Activated CD8-positive, alpha-beta memory T cell treated with anti-CD3 and anti-CD28 coated beads, Interleukin-2, amount 50 U/mL, for 1 hour (primary cell): Measurements from ENCODE around the gene SLC17A7.
"Not testable (repeated sequence)": the region's sequence is repeated elsewhere in the genome, so short reads cannot be mapped to it uniquely, and the experiment has no call there.

ENCODE experiments used
- DNase-seq: peaks from one replicate; pipeline ENCODE4 v3.0.0-alpha.2; 2020; ENCODE audit errors: extremely low read depth

The SLC17A7 gene

GRCh38 chr19:49441210-49441959 is at the start of gene SLC17A7:
SLC17A7 (minus strand) TSS chr19:49441527; CDS start chr19:49441379, 148 bp downstream.
- DNase-seq = no peak

- no peak for DNase-seq
Observed at GRCh38 chr19:49490287-49491029, 49.1 kb upstream of the SLC17A7 start.

GRCh38 chr19:49489601-49490167 is 48.4 kb upstream of the SLC17A7 start:
- no peak for DNase-seq

- DNase-seq = no peak
Observed at GRCh38 chr19:49488863-49489537, 47.7 kb upstream of the SLC17A7 start.

DNA sequence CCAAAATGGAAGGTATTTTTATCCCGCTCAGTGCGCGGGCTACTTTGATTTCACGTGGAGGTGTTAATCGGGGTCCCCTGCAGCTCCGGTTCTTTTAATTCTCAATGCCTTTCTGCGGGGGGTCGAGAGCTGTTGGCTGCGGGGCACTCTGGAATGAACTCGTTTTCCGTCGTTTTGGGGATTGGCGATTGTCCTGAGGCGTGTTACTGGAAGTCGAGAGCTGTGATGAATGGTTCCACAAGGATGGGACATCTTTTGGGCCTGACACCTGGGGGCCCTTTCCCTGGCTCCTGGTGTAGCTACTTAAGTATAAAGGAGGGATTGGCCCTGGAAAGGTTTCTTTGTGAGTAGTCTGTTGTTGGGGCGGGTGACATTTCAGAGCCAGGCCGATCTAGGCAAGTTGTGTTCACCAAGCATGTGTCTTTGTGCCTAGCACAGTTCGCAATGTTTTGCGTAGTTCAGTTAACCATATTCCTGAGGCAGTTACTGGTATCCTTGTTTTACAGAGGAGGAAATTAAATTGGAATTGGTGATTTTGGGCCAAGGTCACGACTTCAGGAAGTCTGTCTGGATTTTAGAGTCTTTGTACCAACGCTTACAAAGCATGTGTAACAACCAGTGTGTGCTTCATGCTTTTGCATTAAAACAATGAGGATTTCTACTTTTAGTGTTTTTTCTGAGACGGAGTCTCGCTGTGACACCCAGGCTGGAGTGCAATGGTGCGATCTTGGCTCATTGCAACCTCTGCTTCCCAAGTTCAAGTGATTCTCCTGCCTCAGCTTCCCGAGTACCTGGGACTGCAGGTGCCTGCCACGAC is 46.9 kb upstream of the SLC17A7 start:
- no peak for DNase-seq

GRCh38 chr19:49487277-49488045 is 46.1 kb upstream of the SLC17A7 start, which contains the start of gene RPL13A:
RPL13A (plus strand) TSS chr19:49487608; CDS start chr19:49487630, 22 bp downstream.
- peak; percentile 99 for DNase-seq

DNA sequence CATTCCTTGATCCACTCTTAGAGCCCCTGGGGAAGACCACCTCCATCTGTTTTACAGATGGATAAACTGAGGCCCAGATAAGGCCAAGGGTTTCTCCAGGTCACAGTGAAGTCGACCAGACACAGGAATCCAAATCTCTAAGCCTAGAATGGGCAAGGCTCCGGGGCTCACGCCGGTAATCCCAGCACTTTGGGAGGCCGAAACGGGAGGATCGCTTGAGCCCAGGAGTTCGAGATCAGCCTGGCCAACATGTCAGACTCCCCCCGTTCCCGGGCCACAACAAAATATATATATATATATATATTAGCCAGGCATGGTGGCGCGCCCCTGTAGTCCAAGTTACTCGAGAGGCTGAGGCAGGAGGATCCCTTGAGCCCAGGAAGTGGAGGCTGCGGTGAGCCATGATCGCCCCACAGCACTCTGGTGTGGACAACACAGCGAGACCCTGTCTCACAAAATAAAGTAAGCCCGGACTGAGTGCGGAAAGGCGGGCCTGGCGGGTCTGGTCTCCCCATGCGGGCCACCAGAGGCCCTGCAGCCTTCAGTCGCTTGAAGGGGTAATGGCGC is 45.5 kb upstream of the SLC17A7 start:
- DNase-seq = no peak

DNA sequence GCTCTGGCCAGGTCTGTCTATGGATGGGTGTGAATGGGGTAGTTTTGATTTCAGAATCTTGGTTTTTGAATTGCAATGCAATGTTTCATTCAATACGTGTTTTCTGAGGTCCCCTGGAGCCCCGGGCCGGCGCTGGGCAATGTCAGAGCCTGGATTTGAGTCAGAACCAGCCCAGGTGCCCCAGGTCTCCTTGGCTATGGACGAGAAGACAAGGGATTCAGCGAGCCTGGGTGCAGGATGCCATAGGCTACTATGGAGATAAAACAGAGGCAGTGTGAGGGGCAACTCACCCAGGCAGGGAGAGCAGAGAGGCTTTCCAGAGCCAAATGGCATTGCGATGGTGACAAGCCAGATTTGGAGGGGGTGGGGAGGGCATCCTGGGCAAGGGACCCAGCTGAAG is 44.9 kb upstream of the SLC17A7 start:
- DNase-seq = no peak

- no peak for DNase-seq
Observed at GRCh38 chr19:49481020-49481683, 39.8 kb upstream of the SLC17A7 start.

DNA sequence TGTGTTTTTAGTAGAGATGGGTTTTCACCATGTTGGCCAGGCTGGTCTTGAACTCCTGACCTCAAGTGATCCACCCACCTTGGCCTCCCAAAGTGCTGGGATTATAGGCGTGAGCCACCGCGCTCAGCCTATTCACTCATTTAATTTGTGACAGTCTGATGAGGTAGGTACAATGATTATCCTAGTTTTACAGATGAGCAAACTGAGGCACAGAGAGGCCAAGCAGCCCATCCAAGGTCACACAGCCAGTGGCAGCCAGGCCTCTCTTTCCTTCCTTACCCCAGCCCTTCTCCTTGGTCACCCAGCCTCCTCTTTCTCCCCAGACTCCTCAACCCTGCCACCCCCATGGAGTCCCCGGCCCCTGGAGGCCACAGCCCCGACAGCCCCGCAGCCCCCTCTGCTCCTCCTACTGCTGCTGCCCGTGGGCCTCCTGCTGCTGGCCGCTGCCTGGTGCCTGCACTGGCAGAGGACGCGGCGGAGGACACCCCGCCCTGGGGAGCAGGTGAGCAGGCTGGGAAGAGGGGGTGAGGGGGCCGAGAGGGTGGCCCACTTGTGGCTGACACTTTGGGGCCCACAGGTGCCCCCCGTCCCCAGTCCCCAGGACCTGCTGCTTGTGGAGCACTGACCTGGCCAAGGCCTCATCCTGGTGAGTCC is 38.8 kb upstream of the SLC17A7 start:
- DNase-seq = no peak

- no peak for DNase-seq
Observed at GRCh38 chr19:49475995-49476880, 34.9 kb upstream of the SLC17A7 start.

GRCh38 chr19:49475191-49475917 is 34.0 kb upstream of the SLC17A7 start:
- DNase-seq = no peak

DNA sequence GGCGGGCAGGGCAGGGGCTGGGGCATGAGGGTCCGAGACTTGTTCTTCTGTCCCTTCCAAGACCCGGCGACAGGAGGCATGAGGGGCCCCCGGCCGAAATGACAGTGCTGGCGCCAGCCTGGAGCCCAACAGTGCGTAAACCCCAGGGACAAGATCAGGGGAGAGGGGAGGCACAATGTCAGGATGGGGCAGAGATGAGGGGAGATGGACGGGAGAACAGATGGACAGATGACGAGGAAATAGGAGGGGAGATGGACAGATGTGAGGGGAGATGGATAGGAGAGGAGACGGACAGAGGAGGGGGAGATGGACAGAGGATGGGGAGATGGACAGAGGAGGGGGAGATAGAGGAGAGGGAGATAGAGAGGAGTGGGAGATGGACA is 33.2 kb upstream of the SLC17A7 start:
- no peak for DNase-seq

DNA sequence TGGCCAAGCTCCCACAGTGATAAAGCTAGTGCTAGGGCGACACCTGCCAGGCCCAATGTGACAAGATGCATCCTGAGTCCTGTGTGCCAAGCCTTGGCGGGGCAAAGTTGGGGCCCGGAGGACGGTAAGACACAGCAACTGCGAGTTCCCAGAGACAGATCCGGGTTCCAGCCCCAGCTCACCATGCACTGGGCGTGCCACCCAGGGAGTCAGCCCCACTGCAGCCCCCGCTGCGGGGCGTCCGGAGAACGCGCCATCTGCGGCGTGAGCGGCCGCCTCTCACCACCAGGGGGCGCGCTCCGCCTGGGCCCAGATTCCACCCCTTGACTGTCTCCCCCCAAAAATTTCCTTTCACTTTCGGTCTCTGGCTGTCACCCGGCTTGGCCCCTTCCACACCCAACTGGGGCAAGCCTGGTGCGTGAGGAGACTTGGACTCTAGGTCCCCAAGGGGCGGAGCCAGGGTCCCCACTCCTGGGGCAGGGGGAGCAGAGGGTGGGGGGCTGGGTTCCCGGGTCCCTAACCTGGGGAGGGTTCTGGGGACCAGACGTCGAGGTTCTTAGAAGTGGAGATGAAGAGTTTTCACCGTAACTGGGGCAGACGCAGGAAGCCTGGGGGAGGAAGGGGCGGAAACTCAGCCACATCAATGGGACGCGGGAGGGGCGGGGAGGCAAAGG is 32.7 kb upstream of the SLC17A7 start, which contains the start of gene FLT3LG:
TSS of gene FLT3LG (plus strand) at position 348 of the 674 bp plus-strand sequence. CDS start 425 bp downstream, outside the sequence.
- peak; percentile 86 for DNase-seq

GRCh38 chr19:49473501-49473867 is 32.2 kb upstream of the SLC17A7 start:
- not testable (repeated sequence) for DNase-seq

DNA sequence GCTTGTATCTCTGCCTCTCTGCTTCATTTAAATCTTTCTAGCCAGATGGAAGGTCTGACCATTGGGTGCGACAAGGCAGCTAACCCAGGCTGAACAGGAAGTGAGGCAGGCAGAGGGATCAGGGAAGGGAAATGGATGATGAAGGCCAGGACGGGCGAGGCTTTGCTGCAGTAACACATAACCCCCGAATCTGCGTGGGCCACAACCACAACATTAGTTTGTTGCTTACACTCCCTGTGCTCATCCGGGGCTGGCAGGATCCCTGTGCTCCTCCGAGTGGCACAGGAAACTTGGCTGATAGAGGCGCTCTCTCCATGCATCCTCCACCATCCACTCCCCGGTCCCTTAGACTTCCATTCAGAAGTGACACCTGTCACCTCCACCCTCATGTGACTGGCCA is 31.6 kb upstream of the SLC17A7 start:
- DNase-seq = no peak

GRCh38 chr19:49470615-49470978 is 29.3 kb upstream of the SLC17A7 start:
- no peak for DNase-seq
